ENCODE results near the gene UVRAG. TPM values are rescaled to one million over a fixed set of nuclear protein-coding genes. Genes with fewer than 3 reads are reported as not detected.

The UVRAG gene
- total and polyA plus RNA-seq, 5 donors from 2014 or later = 13.7 to 37.2 (median 16.6) TPM

- H3K36me3 Mint-ChIP-seq = peaks cover 52% of the 10 kb centered on the region
Observed at GRCh38 chr11:75996523-75997442, 181.8 kb downstream of the UVRAG start.

GRCh38 chr11:76004400-76004799, 189.4 kb downstream of the UVRAG start:
- Mint-ChIP-seq H3K27me3 (no peaks in the 10 kb centered on the region), H3K27ac (no peak overlapping the region), H3K9me3 (peaks cover 2 to 17% (median 6%) of the 10 kb centered on the region in 7 donors), H3K4me1 (no peaks in the 10 kb centered on the region), H3K4me3 (no peak overlapping the region), H3K36me3 (peaks cover 49% of the 10 kb centered on the region)
- H3K4me3 ChIP-seq (ENCODE audit: low read depth, low read length) = no peak overlapping the region
- ATAC-seq (ENCODE audit: low read depth in 2 of 2) (no peak), DNase-seq (no peak)
- no peaks in the 10 kb centered on the region for H3K4me1 ChIP-seq (ENCODE audit: control insufficient read depth, insufficient read depth, low read length, poor library complexity, severe bottlenecking)
- peaks cover 42% of the 10 kb centered on the region for H3K36me3 ChIP-seq (ENCODE audit: control insufficient read depth, insufficient read depth, low read length)
- H3K27ac ChIP-seq (ENCODE audit: insufficient read depth, low read length, poor library complexity, severe bottlenecking) = no peak overlapping the region
- H3K9me3 ChIP-seq (ENCODE audit: control insufficient read depth in 2 of 2, low read length in 2 of 2) = peaks cover 9 to 14% of the 10 kb centered on the region in 2 experiments
- H3K27me3 ChIP-seq (ENCODE audit: control insufficient read depth, insufficient read depth, low read length) = no peaks in the 10 kb centered on the region

More at GRCh38 chr11:75996523-75997442, 181.8 kb downstream of the UVRAG start:
- H3K27me3 ChIP-seq (ENCODE audit: control insufficient read depth, insufficient read depth, low read length) = no peaks in the 10 kb centered on the region
- peaks cover 9 to 14% of the 10 kb centered on the region in 2 experiments for H3K9me3 ChIP-seq (ENCODE audit: control insufficient read depth in 2 of 2, low read length in 2 of 2)
- H3K4me1 ChIP-seq (ENCODE audit: control insufficient read depth, insufficient read depth, low read length, poor library complexity, severe bottlenecking) = no peaks in the 10 kb centered on the region
- H3K4me3 Mint-ChIP-seq = no peak overlapping the region
- H3K27ac ChIP-seq (ENCODE audit: insufficient read depth, low read length, poor library complexity, severe bottlenecking) = no peak overlapping the region
- no peaks in the 10 kb centered on the region for H3K27me3 Mint-ChIP-seq
- ATAC-seq (ENCODE audit: low read depth in 2 of 2) = no peak
- H3K9me3 Mint-ChIP-seq = peaks cover 0 to 19% (median 12%) of the 10 kb centered on the region in 7 donors
- H3K4me3 ChIP-seq (ENCODE audit: low read depth, low read length) = no peak overlapping the region
- peak overlapping the region in 1 of 3 donors; percentile 31 for H3K27ac Mint-ChIP-seq
- peaks cover 0 to 5% (median 0%) of the 10 kb centered on the region in 4 donors for H3K4me1 Mint-ChIP-seq
- H3K36me3 ChIP-seq (ENCODE audit: control insufficient read depth, insufficient read depth, low read length) = peaks cover 5% of the 10 kb centered on the region
- DNase-seq = no peak

GRCh38 chr11:76005756-76006155, 190.7 kb downstream of the UVRAG start:
- Histone ChIP-seq H3K9me3 (ENCODE audit: control insufficient read depth in 2 of 2, low read length in 2 of 2) (peaks cover 8 to 9% of the 10 kb centered on the region in 2 experiments), H3K4me3 (ENCODE audit: low read depth, low read length) (no peak overlapping the region), H3K4me1 (ENCODE audit: control insufficient read depth, insufficient read depth, low read length, poor library complexity, severe bottlenecking) (no peaks in the 10 kb centered on the region), H3K27me3 (ENCODE audit: control insufficient read depth, insufficient read depth, low read length) (no peaks in the 10 kb centered on the region), H3K27ac (ENCODE audit: insufficient read depth, low read length, poor library complexity, severe bottlenecking) (no peak overlapping the region), H3K36me3 (ENCODE audit: control insufficient read depth, insufficient read depth, low read length) (peaks cover 44% of the 10 kb centered on the region)
- peaks cover 52% of the 10 kb centered on the region for H3K36me3 Mint-ChIP-seq
- H3K4me1 Mint-ChIP-seq = peaks cover 0 to 7% (median 0%) of the 10 kb centered on the region in 4 donors
- peaks cover 0 to 10% (median 6%) of the 10 kb centered on the region in 7 donors for H3K9me3 Mint-ChIP-seq
- DNase-seq (no peak), ATAC-seq (ENCODE audit: low read depth in 2 of 2) (no peak)
- H3K27me3 Mint-ChIP-seq = peaks cover 4% of the 10 kb centered on the region
- no peak overlapping the region for H3K4me3 Mint-ChIP-seq
- no peak overlapping the region for H3K27ac Mint-ChIP-seq

DNA sequence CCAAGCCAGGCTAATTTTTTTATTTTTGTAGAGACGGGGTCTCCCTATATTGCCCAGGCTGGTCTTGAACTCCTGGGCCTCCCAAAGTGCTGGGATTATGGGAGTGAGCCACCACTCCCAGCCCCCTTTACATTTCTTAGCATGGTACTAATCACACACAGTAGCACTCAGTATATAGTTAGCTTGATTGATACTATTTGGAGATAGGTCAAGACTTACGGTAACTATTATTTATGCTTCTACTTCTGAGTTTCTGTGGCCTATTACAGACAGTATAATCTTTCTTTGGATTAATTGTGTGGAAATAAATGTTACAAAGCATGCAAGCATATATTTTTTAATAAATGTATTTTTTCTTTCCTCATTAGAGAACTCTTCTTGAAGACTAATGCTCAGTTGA, 192.2 kb downstream of the UVRAG start:
- Mint-ChIP-seq H3K27ac (no peak overlapping the region), H3K9me3 (peaks cover 0 to 2% (median 0%) of the 10 kb centered on the region in 7 donors)

DNA sequence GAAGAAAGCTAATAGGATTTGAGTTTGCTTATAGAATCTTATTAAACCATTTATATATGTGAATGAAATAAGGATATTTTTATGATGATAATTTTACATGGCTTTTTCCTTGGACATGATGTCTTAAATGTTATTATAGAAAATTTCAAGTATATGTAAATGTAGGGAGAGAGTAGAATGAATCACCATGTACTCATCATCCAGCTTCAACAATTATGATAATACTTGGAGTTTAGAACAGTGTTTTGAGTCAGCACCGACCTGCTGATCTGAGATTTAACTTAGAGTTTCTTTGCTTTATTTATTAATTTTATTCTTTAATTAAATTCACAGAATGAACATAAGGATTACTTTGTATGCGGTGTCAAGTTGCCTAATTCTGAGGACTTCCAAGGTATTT, 193.5 kb downstream of the UVRAG start:
- no peaks in the 10 kb centered on the region for H3K4me1 ChIP-seq (ENCODE audit: control insufficient read depth, insufficient read depth, low read length, poor library complexity, severe bottlenecking)
- no peak overlapping the region for H3K27ac ChIP-seq (ENCODE audit: insufficient read depth, low read length, poor library complexity, severe bottlenecking)
- ATAC-seq (ENCODE audit: low read depth in 2 of 2) (no peak), DNase-seq (no peak)
- Mint-ChIP-seq H3K36me3 (peaks cover 51% of the 10 kb centered on the region), H3K27me3 (peaks cover 5% of the 10 kb centered on the region), H3K4me3 (no peak overlapping the region), H3K9me3 (no peaks in the 10 kb centered on the region), H3K4me1 (peaks cover 0 to 7% (median 3%) of the 10 kb centered on the region in 4 donors), H3K27ac (no peak overlapping the region)
- H3K4me3 ChIP-seq (ENCODE audit: low read depth, low read length) = no peak overlapping the region
- H3K27me3 ChIP-seq (ENCODE audit: control insufficient read depth, insufficient read depth, low read length) = no peaks in the 10 kb centered on the region
- H3K36me3 ChIP-seq (ENCODE audit: control insufficient read depth, insufficient read depth, low read length) = peaks cover 43% of the 10 kb centered on the region
- H3K9me3 ChIP-seq (ENCODE audit: control insufficient read depth in 2 of 2, low read length in 2 of 2) = no peaks in the 10 kb centered on the region

More for the DNA sequence above, 192.2 kb downstream of the UVRAG start:
- H3K9me3 ChIP-seq (ENCODE audit: control insufficient read depth in 2 of 2, low read length in 2 of 2) = no peaks in the 10 kb centered on the region
- peaks cover 48% of the 10 kb centered on the region for H3K36me3 Mint-ChIP-seq
- no peaks in the 10 kb centered on the region for H3K27me3 ChIP-seq (ENCODE audit: control insufficient read depth, insufficient read depth, low read length)
- ATAC-seq (ENCODE audit: low read depth in 2 of 2) (no peak), DNase-seq (no peak)
- no peak overlapping the region for H3K4me3 Mint-ChIP-seq
- peaks cover 0 to 7% (median 3%) of the 10 kb centered on the region in 4 donors for H3K4me1 Mint-ChIP-seq
- H3K27me3 Mint-ChIP-seq = peaks cover 5% of the 10 kb centered on the region
- no peak overlapping the region for H3K27ac ChIP-seq (ENCODE audit: insufficient read depth, low read length, poor library complexity, severe bottlenecking)
- H3K36me3 ChIP-seq (ENCODE audit: control insufficient read depth, insufficient read depth, low read length) = peaks cover 39% of the 10 kb centered on the region
- H3K4me1 ChIP-seq (ENCODE audit: control insufficient read depth, insufficient read depth, low read length, poor library complexity, severe bottlenecking) = no peaks in the 10 kb centered on the region
- no peak overlapping the region for H3K4me3 ChIP-seq (ENCODE audit: low read depth, low read length)

GRCh38 chr11:76010051-76010450, 195.0 kb downstream of the UVRAG start:
- no peak overlapping the region for H3K27ac Mint-ChIP-seq
- ATAC-seq (ENCODE audit: low read depth in 2 of 2) (no peak), DNase-seq (no peak)
- H3K27ac ChIP-seq (ENCODE audit: insufficient read depth, low read length, poor library complexity, severe bottlenecking) = no peak overlapping the region
- H3K27me3 ChIP-seq (ENCODE audit: control insufficient read depth, insufficient read depth, low read length) = no peaks in the 10 kb centered on the region
- peaks cover 0 to 7% (median 3%) of the 10 kb centered on the region in 4 donors for H3K4me1 Mint-ChIP-seq
- no peak overlapping the region for H3K4me3 Mint-ChIP-seq
- H3K4me1 ChIP-seq (ENCODE audit: control insufficient read depth, insufficient read depth, low read length, poor library complexity, severe bottlenecking) = no peaks in the 10 kb centered on the region
- H3K36me3 ChIP-seq (ENCODE audit: control insufficient read depth, insufficient read depth, low read length) = peaks cover 31% of the 10 kb centered on the region
- peaks cover 45% of the 10 kb centered on the region for H3K36me3 Mint-ChIP-seq
- H3K9me3 Mint-ChIP-seq = no peaks in the 10 kb centered on the region
- no peaks in the 10 kb centered on the region for H3K9me3 ChIP-seq (ENCODE audit: control insufficient read depth in 2 of 2, low read length in 2 of 2)
- H3K27me3 Mint-ChIP-seq = peaks cover 5% of the 10 kb centered on the region
- H3K4me3 ChIP-seq (ENCODE audit: low read depth, low read length) = no peak overlapping the region

DNA sequence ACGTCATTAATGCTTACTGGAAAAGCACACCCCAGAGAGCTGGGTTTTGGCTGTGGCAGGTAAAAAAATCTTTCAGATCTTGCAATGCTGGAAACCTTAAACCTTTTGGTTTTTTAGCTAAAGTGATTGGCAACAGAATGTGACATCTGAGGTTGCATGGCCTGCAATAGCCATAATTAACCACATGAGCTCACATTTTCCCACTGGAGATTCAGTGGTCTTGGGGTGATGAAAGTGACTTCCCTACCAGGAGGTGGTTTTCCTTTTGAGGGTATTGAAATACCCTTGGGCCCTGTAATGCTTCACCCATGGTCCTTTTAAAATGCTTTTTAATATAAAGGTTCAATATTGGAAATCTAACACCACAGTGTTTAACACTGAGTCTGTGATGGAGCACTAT, 198.5 kb downstream of the UVRAG start:
- Mint-ChIP-seq H3K4me1 (peaks cover 0 to 19% (median 3%) of the 10 kb centered on the region in 4 donors), H3K4me3 (no peak overlapping the region), H3K36me3 (peaks cover 65% of the 10 kb centered on the region), H3K27ac (no peak overlapping the region), H3K27me3 (peaks cover 5% of the 10 kb centered on the region), H3K9me3 (peaks cover 0 to 10% (median 1%) of the 10 kb centered on the region in 7 donors)
- ATAC-seq (ENCODE audit: low read depth in 2 of 2) (no peak), DNase-seq (no peak)
- Histone ChIP-seq H3K36me3 (ENCODE audit: control insufficient read depth, insufficient read depth, low read length) (peaks cover 34% of the 10 kb centered on the region), H3K9me3 (ENCODE audit: control insufficient read depth in 2 of 2, low read length in 2 of 2) (peaks cover 6 to 7% of the 10 kb centered on the region in 2 experiments), H3K4me1 (ENCODE audit: control insufficient read depth, insufficient read depth, low read length, poor library complexity, severe bottlenecking) (no peaks in the 10 kb centered on the region), H3K27me3 (ENCODE audit: control insufficient read depth, insufficient read depth, low read length) (no peaks in the 10 kb centered on the region), H3K4me3 (ENCODE audit: low read depth, low read length) (no peak overlapping the region), H3K27ac (ENCODE audit: insufficient read depth, low read length, poor library complexity, severe bottlenecking) (no peak overlapping the region)

Data from CD4-positive, CD25-positive, alpha-beta regulatory T cell (primary cell).